GM19452 (cell line): ENCODE data around the gene KRTAP3-2.

Experiments used
- ATAC-seq: cut with Tn5 transposase; IDR thresholded peaks from one replicate; pipeline ENCODE4 v1.9.1; 2021; ENCODE audit not compliant: unreplicated experiment

Gene KRTAP3-2

GRCh38 chr17:40974366-40974765 is 25.3 kb downstream of the KRTAP3-2 start:
- ATAC-seq: no peak

- ATAC-seq: no peak
Measured at GRCh38 chr17:40967582-40967981, 32.1 kb downstream of the KRTAP3-2 start.

- no peak for ATAC-seq
Measured at GRCh38 chr17:40966848-40967247, 32.9 kb downstream of the KRTAP3-2 start, which contains the start of gene KRT39. Gene KRT39 (minus strand): TSS chr17:40966948. CDS start chr17:40966856, 92 bp downstream.

GRCh38 chr17:40963838-40964237 is 35.9 kb downstream of the KRTAP3-2 start:
- ATAC-seq: no peak

- ATAC-seq: no peak
Measured at GRCh38 chr17:40962059-40962561, 37.6 kb downstream of the KRTAP3-2 start.

- no peak for ATAC-seq
Measured at GRCh38 chr17:40961591-40961990, 38.1 kb downstream of the KRTAP3-2 start.

GRCh38 chr17:40960144-40960543 is 39.6 kb downstream of the KRTAP3-2 start:
- no peak for ATAC-seq

GRCh38 chr17:40958086-40958953 is 41.4 kb downstream of the KRTAP3-2 start:
- no peak for ATAC-seq

- ATAC-seq: no peak
Measured at GRCh38 chr17:40956401-40957254, 43.1 kb downstream of the KRTAP3-2 start.

GRCh38 chr17:40953881-40954280 is 45.8 kb downstream of the KRTAP3-2 start:
- ATAC-seq: no peak

GRCh38 chr17:40952661-40953060 is 47.0 kb downstream of the KRTAP3-2 start:
- ATAC-seq: no peak

- ATAC-seq: no peak
Measured at GRCh38 chr17:40952154-40952553, 47.6 kb downstream of the KRTAP3-2 start.

- no peak for ATAC-seq
Measured at GRCh38 chr17:40951011-40951622, 48.6 kb downstream of the KRTAP3-2 start.

- ATAC-seq: no peak
Measured at GRCh38 chr17:40950176-40950575, 49.5 kb downstream of the KRTAP3-2 start.

- ATAC-seq: no peak
Measured at GRCh38 chr17:40949418-40949817, 50.3 kb downstream of the KRTAP3-2 start.
